DOHH2 (cell line): ENCODE measurements around the gene ANXA2.

Experiments used
- H3F3A ChIP-seq: fragments of 200-600 bp; sonication (generic), shearing (Covaris generic); 2 replicates; pipeline ENCODE4 v1.6.0; 2016; ENCODE audit warnings: antibody characterized with exemption, mild to moderate bottlenecking; ENCODE audit not compliant: control insufficient read depth, insufficient read depth
- H3K27ac ChIP-seq: fragments of 200-600 bp; sonication (generic); 2 replicates; pipeline ENCODE4 v1.5.1; 2014; ENCODE audit warnings: low read depth, mild to moderate bottlenecking, low read length, moderate library complexity
- H3K27me3 ChIP-seq: fragments of 200-600 bp; sonication (generic); 2 replicates; pipeline ENCODE4 v1.6.1; 2014; ENCODE audit warnings: mild to moderate bottlenecking, low read length, mixed read lengths; ENCODE audit not compliant: control insufficient read depth
- H3K36me3 ChIP-seq: fragments of 200-600 bp; sonication (generic); 2 replicates; pipeline ENCODE4 v1.6.1; 2014; ENCODE audit warnings: mild to moderate bottlenecking, low read length, moderate library complexity, mixed read lengths; ENCODE audit not compliant: control insufficient read depth
- H3K4me1 ChIP-seq: fragments of 200-600 bp; sonication (generic); 2 replicates; pipeline ENCODE4 v1.6.1; 2014; ENCODE audit warnings: mild to moderate bottlenecking, low read length, mixed read lengths; ENCODE audit not compliant: control insufficient read depth
- H3K4me2 ChIP-seq: fragments of 200-600 bp; sonication (generic); 2 replicates; pipeline ENCODE4 v1.6.0; 2014; ENCODE audit warnings: mild to moderate bottlenecking, low read length, moderate library complexity
- H3K4me3 ChIP-seq: fragments of 200-600 bp; sonication (generic); 2 replicates; pipeline ENCODE4 v1.5.1; 2014; ENCODE audit warnings: mild to moderate bottlenecking, low read length, mixed read lengths
- H3K79me2 ChIP-seq: fragments of 200-600 bp; sonication (generic); 2 replicates; pipeline ENCODE4 v1.6.1; 2014; ENCODE audit warnings: mild to moderate bottlenecking, low read length, mixed read lengths; ENCODE audit not compliant: control insufficient read depth
- H3K9me2 ChIP-seq: fragments of 200-600 bp; sonication (generic); replicated peaks from 2 replicates; pipeline ENCODE4 v1.6.1; 2014; ENCODE audit warnings: mild to moderate bottlenecking, low read length, mixed read lengths; ENCODE audit not compliant: control insufficient read depth
- H3K9me3 ChIP-seq: fragments of 200-600 bp; sonication (generic); 2 replicates; pipeline ENCODE4 v1.6.1; 2014; ENCODE audit warnings: antibody characterized with exemption, low read length, mixed read lengths; ENCODE audit not compliant: control insufficient read depth, insufficient read depth
- H4K20me1 ChIP-seq: fragments of 200-600 bp; sonication (generic); 2 replicates; pipeline ENCODE4 v1.6.0; 2014; ENCODE audit warnings: low read depth, mild to moderate bottlenecking, antibody characterized with exemption, low read length, moderate library complexity; ENCODE audit not compliant: control insufficient read depth, insufficient read depth
- EZH2phosphoT487 ChIP-seq: fragments of 200-600 bp; sonication (generic); IDR thresholded peaks from 2 replicates; pipeline ENCODE4 v1.6.1; 2017; ENCODE audit warnings: borderline replicate concordance, mild to moderate bottlenecking, antibody characterized with exemption, low read length, moderate library complexity, mixed read lengths
- TF ChIP-seq, protein P1 (sequence below): fragments of 200-600 bp; sonication (generic); IDR thresholded peaks from one replicate; pipeline ENCODE4 v1.5.1; 2014; ENCODE audit warnings: antibody characterized with exemption, mild to moderate bottlenecking, low read depth, low read length; ENCODE audit not compliant: poor library complexity, severe bottlenecking

The ANXA2 gene

DNA sequence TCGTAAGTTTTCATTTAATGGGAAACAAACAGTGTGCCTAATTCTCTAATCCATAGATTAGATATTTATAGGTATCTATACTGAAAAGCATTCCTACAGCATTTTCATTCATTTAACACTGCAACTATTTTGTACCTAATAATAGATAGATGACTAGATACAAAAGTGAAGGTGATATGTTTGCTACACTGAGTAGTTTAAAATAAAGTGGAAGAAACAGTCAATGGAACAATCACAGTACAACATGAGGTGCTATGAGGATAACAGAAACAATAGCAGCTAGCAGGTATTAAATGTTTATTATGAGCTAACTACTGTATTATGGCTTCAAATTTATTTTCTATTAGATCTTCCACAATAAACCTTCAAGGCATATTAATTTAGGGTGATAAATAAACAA, 31.1 kb upstream of the ANXA2 start:
- Histone ChIP-seq H3K4me3 (no peak overlapping the region), H3F3A (0 out of 2 replicates have a peak, but pooled peaks cover 2% of the 10 kb centered on the region), H3K27ac (no peak overlapping the region), H3K79me2 (no peaks in the 10 kb centered on the region), H3K36me3 (peaks cover 37% of the 10 kb centered on the region), H4K20me1 (no peaks in the 10 kb centered on the region), H3K4me1 (no peaks in the 10 kb centered on the region), H3K27me3 (no peaks in the 10 kb centered on the region), H3K9me3 (no peaks in the 10 kb centered on the region), H3K4me2 (no peak overlapping the region), H3K9me2 (no peaks in the 10 kb centered on the region)
- TF ChIP-seq EZH2phosphoT487, result no peak
- TF ChIP-seq, protein P1, sequence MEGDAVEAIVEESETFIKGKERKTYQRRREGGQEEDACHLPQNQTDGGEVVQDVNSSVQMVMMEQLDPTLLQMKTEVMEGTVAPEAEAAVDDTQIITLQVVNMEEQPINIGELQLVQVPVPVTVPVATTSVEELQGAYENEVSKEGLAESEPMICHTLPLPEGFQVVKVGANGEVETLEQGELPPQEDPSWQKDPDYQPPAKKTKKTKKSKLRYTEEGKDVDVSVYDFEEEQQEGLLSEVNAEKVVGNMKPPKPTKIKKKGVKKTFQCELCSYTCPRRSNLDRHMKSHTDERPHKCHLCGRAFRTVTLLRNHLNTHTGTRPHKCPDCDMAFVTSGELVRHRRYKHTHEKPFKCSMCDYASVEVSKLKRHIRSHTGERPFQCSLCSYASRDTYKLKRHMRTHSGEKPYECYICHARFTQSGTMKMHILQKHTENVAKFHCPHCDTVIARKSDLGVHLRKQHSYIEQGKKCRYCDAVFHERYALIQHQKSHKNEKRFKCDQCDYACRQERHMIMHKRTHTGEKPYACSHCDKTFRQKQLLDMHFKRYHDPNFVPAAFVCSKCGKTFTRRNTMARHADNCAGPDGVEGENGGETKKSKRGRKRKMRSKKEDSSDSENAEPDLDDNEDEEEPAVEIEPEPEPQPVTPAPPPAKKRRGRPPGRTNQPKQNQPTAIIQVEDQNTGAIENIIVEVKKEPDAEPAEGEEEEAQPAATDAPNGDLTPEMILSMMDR, result no peak

DNA sequence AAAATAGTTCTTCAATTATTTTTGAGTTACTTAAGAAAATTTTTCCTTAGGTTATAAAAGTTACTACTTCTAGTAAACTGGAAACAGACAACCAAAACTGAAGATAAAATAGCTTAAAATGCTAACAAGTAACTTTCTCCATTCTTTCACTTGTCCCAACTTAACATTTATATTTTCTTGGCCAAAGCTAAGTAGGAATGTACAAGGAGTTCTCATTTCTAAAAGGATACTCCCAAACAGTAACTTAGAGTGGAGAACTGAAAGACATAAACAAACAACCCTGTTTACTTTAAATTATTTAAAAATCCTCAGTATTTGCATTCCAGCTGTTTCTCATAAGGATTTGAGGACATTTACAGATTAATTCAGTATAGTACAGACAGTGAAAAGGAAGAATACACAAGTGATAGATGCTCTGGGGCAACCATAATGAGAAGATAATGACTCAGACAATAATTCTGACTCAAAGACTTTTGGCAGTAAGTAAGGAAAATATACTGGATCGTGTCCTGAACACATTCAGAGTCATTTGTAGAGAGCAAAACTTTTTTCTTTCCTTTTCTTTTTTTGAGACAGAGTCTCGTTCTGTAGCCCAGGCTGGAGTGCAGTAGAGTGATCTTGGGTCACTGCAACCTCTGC, 29.2 kb upstream of the ANXA2 start:
- H3K27me3 ChIP-seq, result no peaks in the 10 kb centered on the region
- 0 out of 2 replicates have a peak, but pooled peaks cover 2% of the 10 kb centered on the region for H3F3A ChIP-seq
- no peaks in the 10 kb centered on the region for H4K20me1 ChIP-seq
- H3K4me3 ChIP-seq, result no peak overlapping the region
- TF ChIP-seq EZH2phosphoT487, result no peak
- TF ChIP-seq, protein P1, result no peak
- H3K79me2 ChIP-seq, result no peaks in the 10 kb centered on the region
- H3K36me3 ChIP-seq, result peaks cover 46% of the 10 kb centered on the region
- no peak overlapping the region for H3K27ac ChIP-seq
- no peaks in the 10 kb centered on the region for H3K9me3 ChIP-seq
- no peaks in the 10 kb centered on the region for H3K4me1 ChIP-seq
- no peaks in the 10 kb centered on the region for H3K9me2 ChIP-seq
- H3K4me2 ChIP-seq, result no peak overlapping the region

DNA sequence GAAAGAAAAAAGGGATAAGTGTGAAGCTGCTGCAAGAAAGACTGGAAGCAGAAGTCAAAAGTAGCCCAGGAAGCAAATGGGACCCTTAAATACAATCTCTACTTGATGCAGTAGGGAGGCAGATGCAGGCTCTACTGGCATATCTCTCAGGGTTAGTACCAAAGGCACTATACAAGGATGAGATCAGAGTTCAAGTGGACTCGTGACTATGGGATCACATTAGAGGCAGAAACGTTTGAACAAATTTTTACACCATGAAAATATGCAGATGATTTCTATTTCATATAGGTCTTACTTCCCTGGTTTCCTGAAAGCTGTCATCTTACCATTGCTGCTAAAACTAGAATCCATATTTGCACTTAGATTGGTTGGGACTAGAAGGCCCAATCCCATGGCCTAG, 27.7 kb upstream of the ANXA2 start:
- no peaks in the 10 kb centered on the region for H3K79me2 ChIP-seq
- H4K20me1 ChIP-seq, result no peaks in the 10 kb centered on the region
- no peak overlapping the region for H3K27ac ChIP-seq
- peaks cover 46% of the 10 kb centered on the region for H3K36me3 ChIP-seq
- H3K9me3 ChIP-seq, result no peaks in the 10 kb centered on the region
- H3K4me2 ChIP-seq, result no peak overlapping the region
- TF ChIP-seq, protein P1, result no peak
- TF ChIP-seq EZH2phosphoT487, result no peak
- H3K4me3 ChIP-seq, result no peak overlapping the region
- 0 out of 2 replicates have a peak, but pooled peaks cover 2% of the 10 kb centered on the region for H3F3A ChIP-seq
- no peaks in the 10 kb centered on the region for H3K27me3 ChIP-seq
- H3K9me2 ChIP-seq, result no peaks in the 10 kb centered on the region
- H3K4me1 ChIP-seq, result no peaks in the 10 kb centered on the region
